ENCODE data around the gene RALA.

Gene RALA

DNA sequence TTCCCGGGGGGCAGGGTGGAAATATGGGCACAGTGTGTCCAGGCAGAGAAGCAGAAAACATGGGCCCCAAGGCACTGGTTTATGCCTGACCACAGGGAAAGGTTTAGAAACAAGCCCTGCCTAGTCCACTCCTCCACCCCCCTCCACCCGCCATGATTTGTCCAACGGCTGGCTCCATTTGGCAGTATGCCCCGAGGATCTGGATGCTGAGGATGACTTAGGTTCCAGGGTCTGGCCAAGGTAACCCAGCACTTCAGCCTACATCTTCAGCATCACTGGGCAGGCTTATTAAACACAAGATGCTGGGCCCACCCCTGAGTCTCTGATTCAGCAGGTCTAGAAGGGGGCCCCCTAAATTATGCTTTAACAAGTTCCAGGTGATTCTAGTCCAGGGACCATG, 121.9 kb downstream of the RALA start:
- Histone ChIP-seq H3K27ac (ENCODE audit: low read depth, low read length, poor library complexity, severe bottlenecking) (no peak overlapping the region), H3K9me3 (ENCODE audit: low read length) (no peaks in the 10 kb centered on the region), H3K4me3 (ENCODE audit: low read depth, low read length, poor library complexity, severe bottlenecking) (no peak overlapping the region), H3K27me3 (ENCODE audit: insufficient read depth, low read length) (no peaks in the 10 kb centered on the region), H3K9me2 (ENCODE audit: low read depth, low read length) (no peaks in the 10 kb centered on the region), H3K4me1 (ENCODE audit: insufficient read depth, low read length, severe bottlenecking) (peaks cover 7% of the 10 kb centered on the region), H2AFZ (ENCODE audit: low read length) (no peak overlapping the region), H4K20me1 (ENCODE audit: insufficient read depth, low read length) (no peaks in the 10 kb centered on the region), H3K79me2 (ENCODE audit: insufficient read depth, low read length) (peaks cover 15% of the 10 kb centered on the region; the same call in 1 of the 2 replicates), H3K4me2 (ENCODE audit: low read length) (no peak overlapping the region), H3F3A (ENCODE audit: insufficient read depth, low read length) (no peaks in the 10 kb centered on the region), H3K36me3 (ENCODE audit: insufficient read depth, low read length) (peaks cover 4% of the 10 kb centered on the region; the same call in 1 of the 2 replicates), H3K9ac (ENCODE audit: low read length) (no peak overlapping the region)
- TF ChIP-seq, protein P1, sequence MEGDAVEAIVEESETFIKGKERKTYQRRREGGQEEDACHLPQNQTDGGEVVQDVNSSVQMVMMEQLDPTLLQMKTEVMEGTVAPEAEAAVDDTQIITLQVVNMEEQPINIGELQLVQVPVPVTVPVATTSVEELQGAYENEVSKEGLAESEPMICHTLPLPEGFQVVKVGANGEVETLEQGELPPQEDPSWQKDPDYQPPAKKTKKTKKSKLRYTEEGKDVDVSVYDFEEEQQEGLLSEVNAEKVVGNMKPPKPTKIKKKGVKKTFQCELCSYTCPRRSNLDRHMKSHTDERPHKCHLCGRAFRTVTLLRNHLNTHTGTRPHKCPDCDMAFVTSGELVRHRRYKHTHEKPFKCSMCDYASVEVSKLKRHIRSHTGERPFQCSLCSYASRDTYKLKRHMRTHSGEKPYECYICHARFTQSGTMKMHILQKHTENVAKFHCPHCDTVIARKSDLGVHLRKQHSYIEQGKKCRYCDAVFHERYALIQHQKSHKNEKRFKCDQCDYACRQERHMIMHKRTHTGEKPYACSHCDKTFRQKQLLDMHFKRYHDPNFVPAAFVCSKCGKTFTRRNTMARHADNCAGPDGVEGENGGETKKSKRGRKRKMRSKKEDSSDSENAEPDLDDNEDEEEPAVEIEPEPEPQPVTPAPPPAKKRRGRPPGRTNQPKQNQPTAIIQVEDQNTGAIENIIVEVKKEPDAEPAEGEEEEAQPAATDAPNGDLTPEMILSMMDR (IDR thresholded peaks at IDR 0.05; ENCODE audit: low read length): no peak
- no peak for TF ChIP-seq EZH2 (IDR thresholded peaks at IDR 0.05; ENCODE audit: borderline replicate concordance, low read length)

DNA sequence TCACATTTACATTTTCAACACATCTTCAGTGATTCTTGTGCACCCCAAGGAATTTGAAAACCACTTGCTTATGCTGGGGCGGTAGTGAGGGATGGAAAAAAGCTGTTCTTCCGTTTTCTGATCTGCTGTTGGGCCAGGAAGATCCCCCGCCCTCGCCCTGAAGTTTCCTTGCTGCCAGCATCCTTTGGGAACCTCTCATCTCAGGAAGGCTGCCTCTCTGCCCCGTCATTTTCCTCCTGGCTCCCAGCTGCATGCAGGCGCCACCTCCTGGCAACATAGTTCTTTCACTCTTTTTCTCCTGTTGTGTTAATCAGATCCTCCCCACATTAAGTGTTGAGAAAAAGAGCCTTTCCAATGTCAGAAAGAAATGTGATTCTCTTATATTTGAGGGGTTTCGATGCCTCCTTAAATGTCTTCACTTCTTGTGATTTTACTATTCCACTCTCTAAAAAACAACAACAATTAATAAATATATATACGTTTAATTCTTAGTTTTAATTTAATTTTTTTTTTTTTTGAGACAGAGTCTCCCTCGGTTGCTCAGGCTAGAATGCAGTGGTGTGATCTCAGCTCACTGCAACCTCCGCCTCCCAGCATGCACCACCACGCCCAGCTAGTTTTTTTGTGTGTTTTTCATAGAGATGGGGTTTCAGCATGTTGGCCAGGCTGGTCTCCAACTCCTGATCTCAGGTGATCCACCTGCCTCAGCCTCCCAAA, 122.9 kb downstream of the RALA start:
- H3K79me2 ChIP-seq (ENCODE audit: insufficient read depth, low read length): peaks cover 7% of the 10 kb centered on the region; the same call in 1 of the 2 replicates
- peaks cover 6% of the 10 kb centered on the region; the same call in 1 of the 2 replicates for H3K36me3 ChIP-seq (ENCODE audit: insufficient read depth, low read length)
- H3K9me3 ChIP-seq (ENCODE audit: low read length): no peaks in the 10 kb centered on the region
- H3K4me3 ChIP-seq (ENCODE audit: low read depth, low read length, poor library complexity, severe bottlenecking): no peak overlapping the region
- no peaks in the 10 kb centered on the region for H3K27me3 ChIP-seq (ENCODE audit: insufficient read depth, low read length)
- H4K20me1 ChIP-seq (ENCODE audit: insufficient read depth, low read length): no peaks in the 10 kb centered on the region
- no peak overlapping the region for H3K27ac ChIP-seq (ENCODE audit: low read depth, low read length, poor library complexity, severe bottlenecking)
- H3K4me1 ChIP-seq (ENCODE audit: insufficient read depth, low read length, severe bottlenecking): peaks cover 7% of the 10 kb centered on the region
- no peak for TF ChIP-seq EZH2 (IDR thresholded peaks at IDR 0.05; ENCODE audit: borderline replicate concordance, low read length)
- TF ChIP-seq, protein P1 (IDR thresholded peaks at IDR 0.05; ENCODE audit: low read length): peak; percentile 97
- no peak overlapping the region for H3K9ac ChIP-seq (ENCODE audit: low read length)
- H3K4me2 ChIP-seq (ENCODE audit: low read length): no peak overlapping the region
- H2AFZ ChIP-seq (ENCODE audit: low read length): no peak overlapping the region
- H3K9me2 ChIP-seq (ENCODE audit: low read depth, low read length): no peaks in the 10 kb centered on the region
- H3F3A ChIP-seq (ENCODE audit: insufficient read depth, low read length): no peaks in the 10 kb centered on the region

DNA sequence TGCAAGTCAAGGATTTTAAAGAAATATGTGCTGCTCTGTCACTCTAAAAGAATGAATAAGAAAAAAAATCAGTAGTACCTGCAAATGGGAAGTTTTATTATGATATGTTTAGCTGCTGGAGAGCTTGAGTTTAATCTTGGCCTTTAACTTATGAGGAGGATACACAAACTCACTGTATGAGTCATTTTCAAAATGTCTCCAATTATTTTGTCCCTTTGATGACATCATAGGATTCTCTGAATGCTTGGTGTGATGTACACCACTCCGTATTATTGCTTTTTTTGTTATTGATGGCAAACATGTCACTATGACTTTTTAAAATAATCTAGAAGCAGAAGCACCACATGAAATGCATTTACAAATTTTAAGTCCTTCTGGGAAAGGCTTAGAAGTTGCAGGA, 125.8 kb downstream of the RALA start:
- Histone ChIP-seq H3K36me3 (ENCODE audit: insufficient read depth, low read length) (peaks cover 7% of the 10 kb centered on the region; the same call in 1 of the 2 replicates), H3K79me2 (ENCODE audit: insufficient read depth, low read length) (peaks cover 5% of the 10 kb centered on the region; the same call in 1 of the 2 replicates), H2AFZ (ENCODE audit: low read length) (no peak overlapping the region), H3K9me3 (ENCODE audit: low read length) (peaks cover 5% of the 10 kb centered on the region; the same call in 1 of the 2 replicates), H3K27ac (ENCODE audit: low read depth, low read length, poor library complexity, severe bottlenecking) (no peak overlapping the region), H3K4me1 (ENCODE audit: insufficient read depth, low read length, severe bottlenecking) (peaks cover 7% of the 10 kb centered on the region), H3K9me2 (ENCODE audit: low read depth, low read length) (no peaks in the 10 kb centered on the region), H4K20me1 (ENCODE audit: insufficient read depth, low read length) (no peaks in the 10 kb centered on the region), H3F3A (ENCODE audit: insufficient read depth, low read length) (no peaks in the 10 kb centered on the region), H3K9ac (ENCODE audit: low read length) (no peak overlapping the region), H3K27me3 (ENCODE audit: insufficient read depth, low read length) (no peaks in the 10 kb centered on the region), H3K4me2 (ENCODE audit: low read length) (no peak overlapping the region), H3K4me3 (ENCODE audit: low read depth, low read length, poor library complexity, severe bottlenecking) (no peak overlapping the region)
- TF ChIP-seq, protein P1 (IDR thresholded peaks at IDR 0.05; ENCODE audit: low read length): no peak
- no peak for TF ChIP-seq EZH2 (IDR thresholded peaks at IDR 0.05; ENCODE audit: borderline replicate concordance, low read length)
